HepG2 (cell line): ENCODE results near the gene CBL. TPM values are rescaled to one million over a fixed set of nuclear protein-coding genes. Genes with fewer than 3 reads are reported as not detected.

Source experiments
- ATAC-seq: fragments of 200-7000 bp; cut with Tn5 transposase; 3 replicates; pipeline ENCODE4 v1.9.1; 2020; ENCODE audit warnings: mild to moderate bottlenecking, moderate library complexity
- BruUV-seq: library from RNA; stranded (reverse); fragments of 400-500 nt; replicated peaks from 2 replicates; lab custom pipeline; 2021; lab: Mats Ljungman, UMichigan
- CTCF ChIA-PET: fragments of 300-600 bp; formaldehyde crosslinking; extraction: SDS; loops from one replicate; lab custom pipeline; 2021; ENCODE audit warnings: low total read pairs, inconsistent platforms, low intra/inter-chr PET ratio; lab: Yijun Ruan, JAX
- POLR2A ChIA-PET: fragments of 350-600 bp; sonication (Branson Sonifier 250); formaldehyde crosslinking; loops from one replicate; lab custom pipeline; 2020; ENCODE audit warnings: antibody characterized with exemption, inconsistent platforms; lab: Yijun Ruan, JAX
- DNase-seq: peaks from one replicate; pipeline ENCODE4 v3.0.0-alpha.2; 2015; ENCODE audit warnings: low spot score
- FAIRE-seq: peaks from 3 replicates; lab custom pipeline; 2011; peaks lifted over from hg19 to GRCh38; lab: Jason Lieb, UNC
- H2AFZ ChIP-seq: one replicate; pipeline ENCODE4 v1.6.1; 2011; ENCODE audit warnings: low read length, inconsistent platforms
- H3K27ac ChIP-seq: fragments of 300-600 bp; 3 replicates; pipeline ENCODE4 v1.8.0; 2011; ENCODE audit warnings: mixed run types, mild to moderate bottlenecking, mixed read lengths, low read length, inconsistent platforms; ENCODE audit not compliant: insufficient read depth; ENCODE audit errors: extremely low read length
- H3K27me3 ChIP-seq, 2 experiments: fragments of 200-600 bp in 1 of 2; 2 replicates in 1 of 2; 3 replicates in 1 of 2; pipeline versions ENCODE4 v1.6.0 to v1.8.0; 2011; ENCODE audit warnings: low read length in 2 of 2, mild to moderate bottlenecking in 2 of 2, moderate library complexity in 2 of 2, inconsistent platforms in 1 of 2; ENCODE audit not compliant: insufficient read depth in 2 of 2, control insufficient read depth in 1 of 2
- H3K36me3 ChIP-seq, 2 experiments: fragments of 200-600 bp in 1 of 2; replicated peaks in 1 of 2; 2 replicates in 1 of 2; 3 replicates in 1 of 2; pipeline versions ENCODE4 v1.5.1 to v1.8.0; 2011; ENCODE audit warnings: low read length in 2 of 2, inconsistent platforms in 1 of 2; ENCODE audit not compliant: insufficient read depth in 2 of 2, control insufficient read depth in 1 of 2
- H3K4me1 ChIP-seq: 2 replicates; pipeline ENCODE4 v1.5.1; 2012; ENCODE audit warnings: low read length, inconsistent platforms; ENCODE audit not compliant: insufficient read depth
- H3K4me2 ChIP-seq: 2 replicates; pipeline ENCODE4 v1.6.0; 2011; ENCODE audit warnings: low read depth, low read length, inconsistent platforms
- H3K4me3 ChIP-seq, 3 experiments: fragments of 200-600 bp in 1 of 3; sonication (generic), shearing (Covaris generic) in 1 of 3; replicated peaks in 1 of 3; 2 replicates each; pipeline ENCODE4 v1.5.1; 2011 to 2016; ENCODE audit warnings: low read length in 3 of 3, inconsistent platforms in 2 of 3, low read depth in 2 of 3, mild to moderate bottlenecking in 2 of 3, control low read depth in 1 of 3, mixed read lengths in 1 of 3; ENCODE audit not compliant: insufficient read depth in 1 of 3
- H3K79me2 ChIP-seq: one replicate; pipeline ENCODE4 v1.6.1; 2011; ENCODE audit warnings: low read length, inconsistent platforms; ENCODE audit not compliant: insufficient read depth
- H3K9ac ChIP-seq: 2 replicates; pipeline ENCODE4 v1.6.0; 2011; ENCODE audit warnings: mild to moderate bottlenecking, low read depth, low read length, inconsistent platforms; ENCODE audit not compliant: insufficient read depth
- H3K9me3 ChIP-seq: 2 replicates; pipeline ENCODE4 v1.5.1; 2012; ENCODE audit warnings: mild to moderate bottlenecking, low read length
- H4K20me1 ChIP-seq: 2 replicates; pipeline ENCODE4 v1.6.0; 2011; ENCODE audit warnings: inconsistent platforms, mild to moderate bottlenecking, low read length, moderate library complexity; ENCODE audit not compliant: insufficient read depth
- CHD4 ChIP-seq: fragments of 200-600 bp; sonication (generic); IDR thresholded peaks from 2 replicates; pipeline ENCODE4 v1.7.0; 2017; ENCODE audit warnings: mild to moderate bottlenecking, low read length, borderline replicate concordance
- HMGA1 ChIP-seq: sonication (generic); formaldehyde crosslinking; conservative IDR thresholded peaks from 2 replicates; pipeline ENCODE4 v1.4.0; 2020; ENCODE audit warnings: missing genetic modification reagents
- HNF1B ChIP-seq: sonication (generic); formaldehyde crosslinking; IDR thresholded peaks from 2 replicates; pipeline ENCODE4 v1.5.1; 2020; ENCODE audit warnings: mild to moderate bottlenecking, moderate library complexity, missing genetic modification reagents
- KMT2A ChIP-seq: sonication (generic); formaldehyde crosslinking; IDR thresholded peaks from 2 replicates; pipeline ENCODE4 v1.4.0; 2020; ENCODE audit warnings: missing genetic modification reagents
- WIZ ChIP-seq: sonication (generic); formaldehyde crosslinking; IDR thresholded peaks from 2 replicates; pipeline ENCODE4 v1.5.1; 2020; ENCODE audit warnings: mild to moderate bottlenecking, missing genetic modification reagents
- ZBTB26 ChIP-seq: IDR thresholded peaks from 2 replicates; pipeline ENCODE4 v1.6.1; 2016; ENCODE audit warnings: missing compliant biosample characterization, missing genetic modification reagents, borderline replicate concordance
- ZC3H13 ChIP-seq: sonication (generic); formaldehyde crosslinking; IDR thresholded peaks from 2 replicates; pipeline ENCODE4 v1.8.1; 2023; ENCODE audit warnings: mild to moderate bottlenecking, missing genetic modification reagents, moderate library complexity
- ZFP91 ChIP-seq: sonication (generic); formaldehyde crosslinking; IDR thresholded peaks from 2 replicates; pipeline ENCODE4 v1.9.0; 2022; ENCODE audit warnings: missing genetic modification reagents, mild to moderate bottlenecking, borderline replicate concordance
- ZNF501 ChIP-seq: sonication (generic); formaldehyde crosslinking; IDR thresholded peaks from 2 replicates; pipeline ENCODE4 v1.5.1; 2020; ENCODE audit warnings: mild to moderate bottlenecking, moderate library complexity, missing genetic modification reagents
- ZNF510 ChIP-seq: sonication (generic); formaldehyde crosslinking; IDR thresholded peaks from 2 replicates; pipeline ENCODE4 v1.4.0; 2020; ENCODE audit warnings: low read depth, mild to moderate bottlenecking, missing genetic modification reagents
- WGBS: methylation state at CpG from one replicate; pipeline ENCODE4 v1.1.6; 2017; ENCODE audit warnings: low lambda C conversion rate; 5-methylcytosine and 5-hydroxymethylcytosine counted together
- in situ Hi-C: cut with HindIII; loops from 2 replicates; pipeline ENCODE4 v1.10.0; 2017; ENCODE audit warnings: low pct_unique_long_range_greater_than_20kb; ENCODE audit not compliant: extremely low pct_ligation_motif_present
- intact Hi-C: fragments of 100-400 bp; cut with micrococcal nuclease; formaldehyde crosslinking; loops from one replicate; pipeline ENCODE4 v1.10.0; 2022; ENCODE audit not compliant: unreplicated experiment
- polyA plus RNA-seq, 8 experiments: library from polyadenylated mRNA; depleted of rRNA in 3 of 8; stranded (reverse) in 7 of 8; unstranded in 1 of 8; fragments of >200 nt; fragmentation: Illumina TruSeq in 4 of 8; extraction: Trizol in 4 of 8; gene quantifications; 2 replicates each; pipeline versions ENCODE4 v1.2.1 to v1.2.3, GENCODE V29; 2011 to 2016; ENCODE audit warnings: low read depth in 4 of 8, missing spikeins in 1 of 8, mixed read lengths in 1 of 8; ENCODE audit not compliant: insufficient read depth in 1 of 8
- total RNA-seq, 5 experiments: library from RNA; depleted of rRNA; stranded (reverse); fragments of >200 nt; fragmentation: Illumina TruSeq; extraction: Trizol; gene quantifications; 2 replicates each; pipeline ENCODE4 v1.2.3, GENCODE V29; 2016; ENCODE audit warnings: low read depth in 1 of 5

CBL gene
- total and polyA plus RNA-seq, 2 of the 13 experiments (the other 11 are each of a cell fraction or from before 2014, with no cell fraction given) = 6.6 to 7.4 TPM

GRCh38 chr11:119322360-119322739 lies 116.2 kb downstream of the CBL start:
- H3K27me3 ChIP-seq = no peaks in the 10 kb centered on the region; a peak in 2 of 5 replicates
- ChIA-PET POLR2A (interaction anchor here (1.3 to 1.9 kb wide), 4 partner anchors 16 to 59 kb away, joined by 3 to 6 read pairs (median 4); partner anchors contain the start of gene USP2), CTCF (interaction anchor here (0.9 kb wide), 1 partner anchor 52 kb away, joined by 5 read pairs; no protein-coding TSS in a partner anchor)
- ATAC-seq (no peak), DNase-seq (no peak), FAIRE-seq (no peak)
- in situ Hi-C loops = no loop called here
- H3K79me2 ChIP-seq = no peaks in the 10 kb centered on the region
- intact Hi-C loops = loop anchor here (10.0 kb wide), 1 partner anchor 118 kb away; the partner anchor contains the start of gene CBL
- no peak overlapping the region for H3K27ac ChIP-seq
- peaks cover 70% of the 10 kb centered on the region for H3K4me1 ChIP-seq
- H3K9ac ChIP-seq = no peak overlapping the region
- H3K4me2 ChIP-seq = peak overlapping the region; percentile 83
- H2AFZ ChIP-seq = peak overlapping the region; percentile 52
- no TSS peak for BruUV-seq
- no peaks in the 10 kb centered on the region for H3K36me3 ChIP-seq
- TF ChIP-seq ZBTB26 (CRISPR knock-in tag) (no peak), ZNF510 (CRISPR knock-in tag) (no peak)
- H3K4me3 ChIP-seq = peak overlapping the region in 1 of 3 experiments; percentile 26; a peak in 2 of 6 replicates
- WGBS = 19% methylated on average over 6 of the region's 6 CpGs
- no peaks in the 10 kb centered on the region for H4K20me1 ChIP-seq
- H3K9me3 ChIP-seq = no peaks in the 10 kb centered on the region

GRCh38 chr11:119322921-119323531 lies 116.9 kb downstream of the CBL start:
- intact Hi-C loops (loop anchor here (10.0 kb wide), 1 partner anchor 118 kb away; the partner anchor contains the start of gene CBL), in situ Hi-C loops (no loop called here)
- no peak for FAIRE-seq
- Histone ChIP-seq H3K36me3 (no peaks in the 10 kb centered on the region), H4K20me1 (no peaks in the 10 kb centered on the region), H3K4me2 (peak overlapping the region; percentile 42; the same call in 1 of the 2 replicates), H3K9ac (no peak overlapping the region), H3K79me2 (no peaks in the 10 kb centered on the region), H3K27ac (no peak overlapping the region), H2AFZ (no peak overlapping the region), H3K27me3 (no peaks in the 10 kb centered on the region; a peak in 2 of 5 replicates), H3K9me3 (no peaks in the 10 kb centered on the region), H3K4me3 (no peak overlapping the region), H3K4me1 (peaks cover 63% of the 10 kb centered on the region)
- DNase-seq = no peak
- ChIA-PET CTCF (interaction anchor here (0.9 kb wide), 1 partner anchor 51 kb away, joined by 5 read pairs; no protein-coding TSS in a partner anchor), POLR2A (interaction anchor here (1.3 to 1.9 kb wide), 4 partner anchors 15 to 58 kb away, joined by 3 to 6 read pairs (median 4); partner anchors contain the start of gene USP2)
- no peak for ATAC-seq
- BruUV-seq = no TSS peak
- 64% methylated on average over 19 of the region's 20 CpGs for WGBS
- TF ChIP-seq HMGA1 (CRISPR knock-in tag) = no peak
- TF ChIP-seq KMT2A = no peak
- 0 out of 2 replicates have a peak, but pooled peaks have one; percentile 21 for TF ChIP-seq ZFP91
- 0 out of 2 replicates have a peak, but pooled peaks have one; percentile 28 for TF ChIP-seq ZNF501
- no peak for TF ChIP-seq WIZ (CRISPR knock-in tag)
- peak; percentile 60; the same call in 1 of the 2 replicates for TF ChIP-seq CHD4
- 0 out of 2 replicates have a peak, but pooled peaks have one; percentile 27 for TF ChIP-seq ZC3H13 (CRISPR knock-in tag)
- TF ChIP-seq HNF1B (CRISPR knock-in tag) = 0 out of 2 replicates have a peak, but pooled peaks have one; percentile 14
